ENCODE measurements around the gene STK36.
"Not testable (repeated sequence)": the region's sequence is repeated elsewhere in the genome, so short reads cannot be mapped to it uniquely, and the experiment has no call there.

DNA sequence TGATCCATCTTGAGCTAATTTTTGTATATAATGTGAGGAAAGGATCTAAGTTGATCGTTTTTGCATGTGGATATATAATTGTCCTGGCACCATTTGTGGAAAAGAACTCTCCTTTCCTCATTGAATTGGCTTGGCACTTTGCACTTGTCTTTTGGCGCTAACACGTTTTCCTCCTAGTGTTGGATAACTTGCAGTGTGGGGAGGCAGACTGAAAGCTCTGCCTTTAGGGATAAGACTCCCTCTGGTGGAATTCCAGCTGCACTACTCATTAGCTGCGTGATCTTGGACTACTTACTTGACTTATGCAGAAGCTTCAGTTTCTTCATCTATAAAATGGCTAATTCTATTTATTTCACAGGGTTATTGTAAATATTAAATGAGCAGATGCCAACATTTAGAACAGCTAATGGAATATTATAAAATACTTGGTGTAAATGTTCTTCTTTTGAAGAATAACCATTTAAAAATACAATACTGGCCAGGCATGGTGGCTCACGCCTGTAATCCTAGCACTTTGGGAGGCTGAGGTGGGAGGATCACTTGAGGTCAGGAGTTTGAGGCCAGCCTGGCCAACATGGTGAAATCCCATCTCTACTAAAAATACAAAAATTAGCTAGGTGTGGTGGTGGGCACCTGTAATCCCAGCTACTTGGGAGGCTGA, 15.6 kb downstream of the STK36 start:
- peak; percentile 54 for TF ChIP-seq CTCF (IDR thresholded peaks at IDR 0.05)
- TF ChIP-seq, protein P1, sequence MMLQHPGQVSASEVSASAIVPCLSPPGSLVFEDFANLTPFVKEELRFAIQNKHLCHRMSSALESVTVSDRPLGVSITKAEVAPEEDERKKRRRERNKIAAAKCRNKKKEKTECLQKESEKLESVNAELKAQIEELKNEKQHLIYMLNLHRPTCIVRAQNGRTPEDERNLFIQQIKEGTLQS (CRISPR knock-in tag; conservative IDR thresholded peaks at IDR 0.05), result not testable (repeated sequence)
- not testable (repeated sequence) for TF ChIP-seq NR2C2 (CRISPR knock-in tag; IDR thresholded peaks at IDR 0.05); NR1H2 (CRISPR knock-in tag; IDR thresholded peaks at IDR 0.05); NR3C1 (CRISPR knock-in tag; conservative IDR thresholded peaks at IDR 0.05; ENCODE audit: low read depth); ELF4 (CRISPR knock-in tag; IDR thresholded peaks at IDR 0.05; ENCODE audit: low read depth); ATF1 (CRISPR knock-in tag; IDR thresholded peaks at IDR 0.05)
- TF ChIP-seq, protein P2, sequence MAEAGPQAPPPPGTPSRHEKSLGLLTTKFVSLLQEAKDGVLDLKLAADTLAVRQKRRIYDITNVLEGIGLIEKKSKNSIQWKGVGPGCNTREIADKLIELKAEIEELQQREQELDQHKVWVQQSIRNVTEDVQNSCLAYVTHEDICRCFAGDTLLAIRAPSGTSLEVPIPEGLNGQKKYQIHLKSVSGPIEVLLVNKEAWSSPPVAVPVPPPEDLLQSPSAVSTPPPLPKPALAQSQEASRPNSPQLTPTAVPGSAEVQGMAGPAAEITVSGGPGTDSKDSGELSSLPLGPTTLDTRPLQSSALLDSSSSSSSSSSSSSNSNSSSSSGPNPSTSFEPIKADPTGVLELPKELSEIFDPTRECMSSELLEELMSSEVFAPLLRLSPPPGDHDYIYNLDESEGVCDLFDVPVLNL (CRISPR knock-in tag; IDR thresholded peaks at IDR 0.05; ENCODE audit: borderline replicate concordance, low read depth), result not testable (repeated sequence)

Measured in WTC11 (cell line).